SK-N-SH (cell line): ENCODE measurements around the gene PRMT7. TPM values are rescaled to one million over a fixed set of nuclear protein-coding genes. Genes with fewer than 3 reads are reported as not detected.

Source experiments
- CTCF ChIA-PET: fragments of 300-600, 350-600 bp; formaldehyde crosslinking; extraction: SDS; loops from one replicate; lab custom pipeline; 2021; lab: Yijun Ruan, JAX
- POLR2A ChIA-PET: fragments of 350-600 bp; sonication (Branson Sonifier 250); formaldehyde crosslinking; extraction: SDS; loops from one replicate; lab custom pipeline; 2020; ENCODE audit warnings: antibody characterized with exemption, inconsistent platforms; lab: Yijun Ruan, JAX
- DNase-seq: peaks from one replicate; pipeline ENCODE4 v3.0.0; 2012
- H2AFZ ChIP-seq: fragments of 200-600 bp; sonication (generic); 2 replicates; pipeline ENCODE4 v1.8.1; 2016; ENCODE audit warnings: antibody characterized with exemption, mild to moderate bottlenecking, low read depth
- H3F3A ChIP-seq: fragments of 200-600 bp; sonication (generic); replicated peaks from 2 replicates; pipeline ENCODE3; 2016; ENCODE audit warnings: antibody characterized with exemption, mild to moderate bottlenecking; ENCODE audit not compliant: insufficient read depth
- H3K27ac ChIP-seq, 2 experiments: fragments of 200-500 bp in 1 of 2; fragments of 200-600 bp in 1 of 2; sonication (Bioruptor generic) in 1 of 2; sonication (generic), shearing (Covaris generic) in 1 of 2; 2 replicates each; pipeline versions ENCODE4 v1.5.1 to v1.6.1; 2014 to 2016; ENCODE audit warnings: low read depth in 2 of 2, inconsistent platforms in 1 of 2, low read length in 1 of 2, mild to moderate bottlenecking in 1 of 2, mixed read lengths in 1 of 2
- H3K27me3 ChIP-seq: fragments of 200-600 bp; sonication (generic), shearing (Covaris generic); 2 replicates; pipeline ENCODE4 v1.6.1; 2016; ENCODE audit warnings: mixed run types; ENCODE audit not compliant: insufficient read depth
- H3K36me3 ChIP-seq, 2 experiments: fragments of 200-500 bp in 1 of 2; fragments of 200-600 bp in 1 of 2; sonication (Bioruptor generic) in 1 of 2; sonication (generic) in 1 of 2; replicated peaks in 1 of 2; 2 replicates each; pipeline versions ENCODE3 to v1.5.1; 2014 to 2016; ENCODE audit warnings: low read length in 1 of 2, mild to moderate bottlenecking in 1 of 2; ENCODE audit not compliant: insufficient read depth in 2 of 2, control insufficient read depth in 1 of 2
- H3K4me1 ChIP-seq, 2 experiments: fragments of 200-500 bp in 1 of 2; fragments of 200-600 bp in 1 of 2; sonication (Bioruptor generic) in 1 of 2; sonication (generic), shearing (Covaris generic) in 1 of 2; 2 replicates each; pipeline versions ENCODE4 v1.5.1 to v1.6.1; 2014 to 2016; ENCODE audit warnings: low read depth in 1 of 2, low read length in 1 of 2, mixed run types in 1 of 2; ENCODE audit not compliant: insufficient read depth in 2 of 2, control insufficient read depth in 1 of 2
- H3K4me2 ChIP-seq: fragments of 200-600 bp; sonication (generic), shearing (Covaris generic); 2 replicates; pipeline ENCODE4 v1.6.1; 2017; ENCODE audit warnings: mixed run types
- H3K4me3 ChIP-seq, 2 experiments: fragments of 200-500 bp in 1 of 2; fragments of 200-600 bp in 1 of 2; sonication (Bioruptor generic) in 1 of 2; sonication (generic), shearing (Covaris generic) in 1 of 2; 2 replicates each; pipeline versions ENCODE4 v1.5.1 to v1.8.1; 2014 to 2016; ENCODE audit warnings: low read depth in 2 of 2, inconsistent platforms in 1 of 2, low read length in 1 of 2, mild to moderate bottlenecking in 1 of 2, mixed read lengths in 1 of 2, moderate library complexity in 1 of 2
- H3K79me2 ChIP-seq: fragments of 200-600 bp; sonication (generic); 2 replicates; pipeline ENCODE4 v1.8.1; 2017; ENCODE audit warnings: mild to moderate bottlenecking; ENCODE audit not compliant: insufficient read depth
- H3K9ac ChIP-seq: fragments of 200-600 bp; sonication (generic); 2 replicates; pipeline ENCODE4 v1.6.1; 2017; ENCODE audit warnings: mixed run types
- H3K9me2 ChIP-seq: fragments of 200-600 bp; sonication (generic); 2 replicates; pipeline ENCODE4 v1.6.1; 2017; ENCODE audit warnings: mixed run types
- H3K9me3 ChIP-seq: fragments of 200-600 bp; sonication (generic); 2 replicates; pipeline ENCODE4 v1.6.1; 2017; ENCODE audit warnings: mixed run types, mild to moderate bottlenecking, moderate library complexity
- H4K20me1 ChIP-seq: fragments of 200-600 bp; sonication (generic); 2 replicates; pipeline ENCODE4 v1.6.1; 2017; ENCODE audit warnings: mild to moderate bottlenecking, mixed run types; ENCODE audit not compliant: insufficient read depth
- EP300 ChIP-seq, 2 experiments: IDR thresholded peaks; 2 replicates each; pipeline versions ENCODE4 v1.4.0 to v1.6.1; 2012; ENCODE audit warnings: borderline replicate concordance in 1 of 2, low read depth in 1 of 2, low read length in 1 of 2
- EZH2phosphoT487 ChIP-seq: fragments of 200-600 bp; sonication (generic); IDR thresholded peaks from 2 replicates; pipeline ENCODE4 v1.6.1; 2017; ENCODE audit warnings: low read depth, mixed run types, mild to moderate bottlenecking, antibody characterized with exemption, moderate library complexity, borderline replicate concordance
- FOXJ3 ChIP-seq: sonication (generic); formaldehyde crosslinking; IDR thresholded peaks from 2 replicates; pipeline ENCODE4 v1.5.1; 2020; ENCODE audit warnings: mild to moderate bottlenecking, missing genetic modification reagents
- FOXM1 ChIP-seq: IDR thresholded peaks from 2 replicates; pipeline ENCODE4 v1.4.0; 2012; ENCODE audit warnings: low read depth, mild to moderate bottlenecking
- GABPA ChIP-seq: IDR thresholded peaks from 2 replicates; pipeline ENCODE4 v1.4.0; 2012; ENCODE audit warnings: low read depth, mild to moderate bottlenecking
- GATA2 ChIP-seq: sonication (generic); formaldehyde crosslinking; IDR thresholded peaks from 2 replicates; pipeline ENCODE4 v1.5.0; 2020; ENCODE audit warnings: mild to moderate bottlenecking, missing genetic modification reagents
- MAX ChIP-seq: IDR thresholded peaks from 2 replicates; pipeline ENCODE4 v1.4.0; 2012; ENCODE audit warnings: low read depth
- NFIC ChIP-seq: IDR thresholded peaks from 2 replicates; pipeline ENCODE4 v1.4.0; 2012; ENCODE audit warnings: borderline replicate concordance
- NRF1 ChIP-seq: IDR thresholded peaks from 2 replicates; pipeline ENCODE4 v1.6.1; 2012; ENCODE audit warnings: low read depth, mild to moderate bottlenecking, low read length
- POLR2AphosphoS5 ChIP-seq: IDR thresholded peaks from 2 replicates; pipeline ENCODE4 v1.6.1; 2012; ENCODE audit warnings: low read depth, low read length
- RAD21 ChIP-seq: IDR thresholded peaks from 2 replicates; pipeline ENCODE4 v1.6.1; 2012; ENCODE audit warnings: mild to moderate bottlenecking, low read length
- REST ChIP-seq: IDR thresholded peaks from 2 replicates; pipeline ENCODE4 v1.6.1; 2012; ENCODE audit warnings: mild to moderate bottlenecking, low read depth, low read length, moderate library complexity
- SMC3 ChIP-seq: IDR thresholded peaks from 2 replicates; pipeline ENCODE4 v1.6.1; 2012; ENCODE audit warnings: low read depth, low read length, improper control_type of control experiment
- TAF1 ChIP-seq: IDR thresholded peaks from 2 replicates; pipeline ENCODE4 v1.6.1; 2012; ENCODE audit warnings: low read depth, mild to moderate bottlenecking, low read length, moderate library complexity, borderline replicate concordance
- TEAD4 ChIP-seq: IDR thresholded peaks from 2 replicates; pipeline ENCODE4 v1.4.0; 2012; ENCODE audit warnings: mild to moderate bottlenecking, borderline replicate concordance; ENCODE audit not compliant: insufficient read depth
- YY1 ChIP-seq: IDR thresholded peaks from 2 replicates; pipeline ENCODE4 v1.4.0; 2012; ENCODE audit warnings: low read depth, mild to moderate bottlenecking
- WGBS: methylation state at CpG from one replicate; pipeline ENCODE4 v1.1.6; 2017; ENCODE audit warnings: low lambda C conversion rate; 5-methylcytosine and 5-hydroxymethylcytosine counted together
- polyA plus RNA-seq, 3 experiments: library from polyadenylated mRNA; depleted of rRNA; stranded (reverse); fragments of >200 nt; gene quantifications; 2 replicates each; pipeline ENCODE4 v1.2.3, GENCODE V29; 2012
- TF ChIP-seq, protein P1 (sequence below): IDR thresholded peaks from 2 replicates; pipeline ENCODE4 v1.4.0; 2012; ENCODE audit warnings: low read depth, borderline replicate concordance
- TF ChIP-seq, protein P2 (sequence below): IDR thresholded peaks from 2 replicates; pipeline ENCODE4 v1.4.0; 2012; ENCODE audit warnings: low read depth, borderline replicate concordance

Gene PRMT7
- polyA plus RNA-seq, 1 of the 3 experiments (the other 2 are of a cell fraction), result 46.0 TPM

- WGBS, result 72% methylated on average over 2 of the region's 10 CpGs
- Histone ChIP-seq H3K9ac (no peak overlapping the region), H3F3A (no peaks in the 10 kb centered on the region), H3K36me3 (no peaks in the 10 kb centered on the region), H3K79me2 (no peaks in the 10 kb centered on the region), H3K27me3 (no peaks in the 10 kb centered on the region), H3K4me2 (no peak overlapping the region), H3K4me1 (peaks cover 0 to 31% of the 10 kb centered on the region in 2 experiments; a peak in 1 of 4 replicates), H3K9me2 (no peaks in the 10 kb centered on the region), H3K9me3 (no peaks in the 10 kb centered on the region), H3K4me3 (no peak overlapping the region), H3K27ac (no peak overlapping the region), H2AFZ (no peak overlapping the region), H4K20me1 (no peaks in the 10 kb centered on the region)
- ChIA-PET CTCF (interaction anchor here (0.6 to 3.0 kb wide), 4 partner anchors 8 to 69 kb away, joined by 3 to 8 read pairs (median 4); no protein-coding TSS in a partner anchor), POLR2A (no interaction called here)
- no peak for TF ChIP-seq MAX
- no peak for TF ChIP-seq GABPA
- TF ChIP-seq NRF1, result no peak
- TF ChIP-seq, protein P1, sequence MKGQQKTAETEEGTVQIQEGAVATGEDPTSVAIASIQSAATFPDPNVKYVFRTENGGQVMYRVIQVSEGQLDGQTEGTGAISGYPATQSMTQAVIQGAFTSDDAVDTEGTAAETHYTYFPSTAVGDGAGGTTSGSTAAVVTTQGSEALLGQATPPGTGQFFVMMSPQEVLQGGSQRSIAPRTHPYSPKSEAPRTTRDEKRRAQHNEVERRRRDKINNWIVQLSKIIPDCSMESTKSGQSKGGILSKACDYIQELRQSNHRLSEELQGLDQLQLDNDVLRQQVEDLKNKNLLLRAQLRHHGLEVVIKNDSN, result no peak
- TF ChIP-seq REST, result no peak
- TF ChIP-seq GATA2 (CRISPR knock-in tag), result no peak
- no peak for TF ChIP-seq NFIC
- no peak for TF ChIP-seq SMC3
- no peak for TF ChIP-seq TEAD4
- no peak for DNase-seq
Measured at GRCh38 chr16:68374246-68374805, 63.5 kb downstream of the PRMT7 start.

DNA sequence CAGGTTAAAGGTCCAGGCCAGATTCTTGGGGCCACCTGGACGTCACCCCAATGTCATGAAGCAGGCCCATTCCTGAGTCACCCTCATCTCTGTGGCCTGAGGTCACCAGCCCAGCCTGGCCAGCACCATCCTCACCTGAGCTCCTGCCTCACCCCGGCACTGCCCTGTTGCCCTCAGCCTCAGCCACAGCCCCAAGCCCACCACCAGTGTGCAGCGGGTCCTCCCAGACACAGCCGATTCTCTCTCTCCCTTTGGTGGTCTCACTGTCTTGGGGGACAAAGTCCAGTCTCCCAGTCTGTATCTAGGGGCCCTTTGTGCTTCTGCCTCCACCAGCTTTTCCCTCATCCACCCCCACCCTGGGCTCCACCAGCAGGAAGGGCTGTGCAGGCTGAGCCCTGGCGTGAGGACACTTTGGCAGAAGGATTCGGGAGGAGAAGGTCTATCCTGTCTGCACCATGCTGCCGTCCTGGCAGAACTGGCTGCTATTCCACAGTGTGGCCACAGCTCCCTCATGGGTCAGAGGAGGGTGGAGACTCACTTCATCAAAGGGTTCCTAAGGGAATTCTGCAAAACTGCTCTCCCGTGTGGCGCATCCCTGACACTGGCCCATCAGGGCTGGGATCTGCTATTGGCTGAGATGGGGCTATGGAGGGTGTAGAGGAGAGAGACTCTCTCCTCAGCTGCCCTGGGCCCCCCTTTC, 64.3 kb downstream of the PRMT7 start:
- Histone ChIP-seq H4K20me1 (no peaks in the 10 kb centered on the region), H3K4me2 (no peak overlapping the region), H3K9ac (no peak overlapping the region), H3K9me3 (no peaks in the 10 kb centered on the region), H3F3A (no peaks in the 10 kb centered on the region), H3K36me3 (no peaks in the 10 kb centered on the region), H3K9me2 (no peaks in the 10 kb centered on the region), H3K27ac (no peak overlapping the region), H3K4me3 (no peak overlapping the region), H3K79me2 (no peaks in the 10 kb centered on the region), H3K27me3 (no peaks in the 10 kb centered on the region), H3K4me1 (peaks cover 0 to 26% of the 10 kb centered on the region in 2 experiments; a peak in 1 of 4 replicates), H2AFZ (no peak overlapping the region)
- 67% methylated on average over 8 of the region's 9 CpGs for WGBS
- no peak for DNase-seq
- CTCF ChIA-PET, result interaction anchor here (0.6 to 3.0 kb wide), 7 partner anchors 7 to 68 kb away, joined by 3 to 8 read pairs (median 3); no protein-coding TSS in a partner anchor
- POLR2A ChIA-PET, result interaction anchor here (0.6 to 0.9 kb wide), 2 partner anchors 32 to 529 kb away, joined by 3 to 4 read pairs; no protein-coding TSS in a partner anchor
- TF ChIP-seq, protein P2, sequence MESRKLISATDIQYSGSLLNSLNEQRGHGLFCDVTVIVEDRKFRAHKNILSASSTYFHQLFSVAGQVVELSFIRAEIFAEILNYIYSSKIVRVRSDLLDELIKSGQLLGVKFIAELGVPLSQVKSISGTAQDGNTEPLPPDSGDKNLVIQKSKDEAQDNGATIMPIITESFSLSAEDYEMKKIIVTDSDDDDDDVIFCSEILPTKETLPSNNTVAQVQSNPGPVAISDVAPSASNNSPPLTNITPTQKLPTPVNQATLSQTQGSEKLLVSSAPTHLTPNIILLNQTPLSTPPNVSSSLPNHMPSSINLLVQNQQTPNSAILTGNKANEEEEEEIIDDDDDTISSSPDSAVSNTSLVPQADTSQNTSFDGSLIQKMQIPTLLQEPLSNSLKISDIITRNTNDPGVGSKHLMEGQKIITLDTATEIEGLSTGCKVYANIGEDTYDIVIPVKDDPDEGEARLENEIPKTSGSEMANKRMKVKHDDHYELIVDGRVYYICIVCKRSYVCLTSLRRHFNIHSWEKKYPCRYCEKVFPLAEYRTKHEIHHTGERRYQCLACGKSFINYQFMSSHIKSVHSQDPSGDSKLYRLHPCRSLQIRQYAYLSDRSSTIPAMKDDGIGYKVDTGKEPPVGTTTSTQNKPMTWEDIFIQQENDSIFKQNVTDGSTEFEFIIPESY, result no peak
- no peak for TF ChIP-seq YY1
- no peak for TF ChIP-seq GATA2 (CRISPR knock-in tag)
- TF ChIP-seq POLR2AphosphoS5, result no peak
- TF ChIP-seq EP300 (IDR thresholded peaks at IDR 0.05; ENCODE audit: borderline replicate concordance in 1 of 2, low read depth in 1 of 2, low read length in 1 of 2), result no peak
- TF ChIP-seq EZH2phosphoT487, result no peak
- TF ChIP-seq FOXJ3 (CRISPR knock-in tag), result no peak
- no peak for TF ChIP-seq SMC3
- TF ChIP-seq FOXM1, result no peak
- TF ChIP-seq RAD21, result no peak
- TF ChIP-seq TAF1, result no peak
